GM12878 (cell line): ENCODE measurements around the gene ADAMTS16. TPM values are rescaled to one million over a fixed set of nuclear protein-coding genes. Genes with fewer than 3 reads are reported as not detected.

Experiments used
- ATAC-seq: fragments of 200-7000 bp; cut with Tn5 transposase; 3 replicates; pipeline ENCODE4 v1.9.1; 2020; ENCODE audit warnings: mild to moderate bottlenecking, moderate library complexity
- Bru-seq: library from RNA; stranded (reverse); fragments of 400-500 nt; gene quantifications from one replicate; lab custom pipeline; 2021; lab: Mats Ljungman, UMichigan
- BruChase-seq, 2 experiments: library from RNA; stranded (reverse); fragments of 400-500 nt; gene quantifications; one replicate each; lab custom pipeline; 2021; lab: Mats Ljungman, UMichigan
- BruUV-seq: library from RNA; stranded (reverse); fragments of 400-500 nt; replicated peaks from 2 replicates; lab custom pipeline; 2021; lab: Mats Ljungman, UMichigan
- CTCF ChIA-PET: fragments of 300-600 bp; sonication (Branson Sonifier 250); formaldehyde crosslinking; extraction: SDS; loops from one replicate; lab custom pipeline; 2021; ENCODE audit warnings: inconsistent platforms; lab: Yijun Ruan, JAX
- POLR2A ChIA-PET: fragments of 350-600 bp; formaldehyde crosslinking; extraction: SDS; loops from one replicate; lab custom pipeline; 2021; ENCODE audit warnings: inconsistent platforms; lab: Charles Lee
- RAD21 ChIA-PET: fragments of 300-600 bp; sonication (Branson Sonifier 250); formaldehyde crosslinking; loops from one replicate; lab custom pipeline; 2023; ENCODE audit warnings: antibody characterized with exemption; ENCODE audit not compliant: unreplicated experiment; lab: Charles Lee
- SMC1A ChIA-PET: fragments of 300-600 bp; sonication (Branson Sonifier 250); formaldehyde crosslinking; loops from one replicate; lab custom pipeline; 2023; ENCODE audit not compliant: unreplicated experiment, uncharacterized antibody; lab: Charles Lee
- DNase-seq: peaks from one replicate; pipeline ENCODE4 v3.0.0-alpha.2; 2011; ENCODE audit warnings: low read depth, low spot score
- FAIRE-seq: peaks from 3 replicates; lab custom pipeline; 2011; peaks lifted over from hg19 to GRCh38; lab: Jason Lieb, UNC
- H2AFZ ChIP-seq: 2 replicates; pipeline ENCODE4 v1.6.0; 2011; ENCODE audit warnings: low read depth, low read length, control low read depth; ENCODE audit not compliant: control insufficient read depth
- H3K27ac ChIP-seq: 2 replicates; pipeline ENCODE4 v1.5.1; 2011; ENCODE audit warnings: control low read depth; ENCODE audit not compliant: control insufficient read depth, insufficient read depth
- H3K27me3 ChIP-seq, 2 experiments: replicated peaks in 1 of 2; 2 replicates each; pipeline versions ENCODE4 v1.6.0 to v1.6.1; 2011; ENCODE audit warnings: low read length in 1 of 2; ENCODE audit not compliant: control insufficient read depth in 2 of 2, insufficient read depth in 2 of 2
- H3K36me3 ChIP-seq, 2 experiments: 2 replicates each; pipeline ENCODE4 v1.5.1; 2011; ENCODE audit warnings: low read length in 1 of 2; ENCODE audit not compliant: control insufficient read depth in 2 of 2, insufficient read depth in 2 of 2
- H3K4me1 ChIP-seq: 2 replicates; pipeline ENCODE4 v1.6.1; 2011; ENCODE audit warnings: mild to moderate bottlenecking, low read length, moderate library complexity, mixed read lengths; ENCODE audit not compliant: control insufficient read depth, insufficient read depth
- H3K4me2 ChIP-seq: 2 replicates; pipeline ENCODE4 v1.6.0; 2011; ENCODE audit warnings: control low read depth; ENCODE audit not compliant: control insufficient read depth, insufficient read depth
- H3K4me3 ChIP-seq: fragments of 200-600 bp; sonication (generic); 2 replicates; pipeline ENCODE4 v1.5.1; 2016
- H3K79me2 ChIP-seq: 2 replicates; pipeline ENCODE4 v1.6.0; 2011; ENCODE audit warnings: low read length; ENCODE audit not compliant: control insufficient read depth, insufficient read depth
- H3K9ac ChIP-seq: 2 replicates; pipeline ENCODE4 v1.8.0; 2011; ENCODE audit warnings: low read length, control low read depth, mixed read lengths; ENCODE audit not compliant: control insufficient read depth, insufficient read depth
- H3K9me3 ChIP-seq: replicated peaks from 3 replicates; pipeline ENCODE4 v1.5.1; 2011; ENCODE audit warnings: mild to moderate bottlenecking, low read length; ENCODE audit not compliant: control insufficient read depth, insufficient read depth
- H4K20me1 ChIP-seq: 2 replicates; pipeline ENCODE4 v1.6.0; 2011; ENCODE audit not compliant: control insufficient read depth, insufficient read depth
- ASH2L ChIP-seq: fragments of 300-600, 200-600 bp; sonication (generic); IDR thresholded peaks from 2 replicates; pipeline ENCODE4 v1.6.1; 2017; ENCODE audit warnings: low read depth, mild to moderate bottlenecking, borderline replicate concordance
- CREM ChIP-seq: IDR thresholded peaks from 2 replicates; pipeline ENCODE4 v1.6.1; 2014; ENCODE audit warnings: antibody characterized with exemption, low read depth
- EGR1 ChIP-seq, 2 experiments: IDR thresholded peaks; 1 replicate in 1 of 2; 2 replicates in 1 of 2; pipeline ENCODE4 v1.6.1; 2011 to 2012; ENCODE audit warnings: low read depth in 2 of 2, low read length in 2 of 2, borderline replicate concordance in 1 of 2, mild to moderate bottlenecking in 1 of 2, moderate library complexity in 1 of 2
- IRF5 ChIP-seq: fragments of 450-650 bp; IDR thresholded peaks from 2 replicates; pipeline ENCODE4 v1.6.1; 2017; ENCODE audit warnings: borderline replicate concordance
- KLF5 ChIP-seq: fragments of 450-650 bp; IDR thresholded peaks from 2 replicates; pipeline ENCODE4 v1.6.1; 2014; ENCODE audit warnings: mild to moderate bottlenecking; ENCODE audit not compliant: partially characterized antibody
- RB1 ChIP-seq: fragments of 450-650 bp; formaldehyde crosslinking; IDR thresholded peaks from 2 replicates; pipeline ENCODE4 v1.6.1; 2017; ENCODE audit warnings: mild to moderate bottlenecking, borderline replicate concordance
- SIN3A ChIP-seq: IDR thresholded peaks from 2 replicates; pipeline ENCODE4 v1.6.1; 2012; ENCODE audit warnings: low read depth, low read length, improper control_type of control experiment
- SRF ChIP-seq, 2 experiments: IDR thresholded peaks; 2 replicates each; pipeline ENCODE4 v1.6.1; 2011; ENCODE audit warnings: low read depth in 2 of 2, low read length in 2 of 2, mild to moderate bottlenecking in 1 of 2, moderate library complexity in 1 of 2
- TCF3 ChIP-seq: IDR thresholded peaks from 2 replicates; pipeline ENCODE4 v1.6.1; 2012; ENCODE audit warnings: low read depth, mild to moderate bottlenecking, low read length, borderline replicate concordance; ENCODE audit not compliant: insufficient read depth
- ZBTB11 ChIP-seq: fragments of 450-650 bp; formaldehyde crosslinking; IDR thresholded peaks from 2 replicates; pipeline ENCODE4 v1.5.0; 2022; ENCODE audit warnings: mild to moderate bottlenecking, missing genetic modification characterization
- ZNF207 ChIP-seq: fragments of 450-650 bp; IDR thresholded peaks from 2 replicates; pipeline ENCODE4 v1.6.1; 2014; ENCODE audit warnings: antibody characterized with exemption, mild to moderate bottlenecking, borderline replicate concordance
- ZNF217 ChIP-seq: fragments of 450-650 bp; IDR thresholded peaks from 2 replicates; pipeline ENCODE4 v1.6.1; 2017; ENCODE audit warnings: antibody characterized with exemption, mild to moderate bottlenecking
- ZNF384 ChIP-seq: IDR thresholded peaks from 2 replicates; pipeline ENCODE4 v1.6.1; 2012; ENCODE audit warnings: low read depth, mild to moderate bottlenecking, low read length, improper control_type of control experiment, borderline replicate concordance
- WGBS: methylation state at CpG from one replicate; pipeline ENCODE4 v1.1.6; 2016; ENCODE audit warnings: low lambda C conversion rate; ENCODE audit not compliant: insufficient replicate concordance, insufficient coverage; ENCODE audit errors: missing lambda C conversion rate; 5-methylcytosine and 5-hydroxymethylcytosine counted together
- in situ Hi-C: fragments of 300-500 bp; cut with MboI; formaldehyde crosslinking; loops from 9 replicates; pipeline ENCODE4 v1.14.3; 2018; ENCODE audit warnings: mixed read lengths
- intact Hi-C: fragments of 100-400 bp; cut with micrococcal nuclease; formaldehyde crosslinking; loops from one replicate; pipeline ENCODE4 v1.14.2; 2022; ENCODE audit not compliant: unreplicated experiment
- long read RNA-seq, 2 experiments: library from polyadenylated mRNA; unstranded; transcript quantifications; one replicate each; pipeline ENCODE4 v2.0.0, GENCODE V29; 2019 to 2020
- polyA minus RNA-seq, 3 experiments: library from RNA; depleted of rRNA, polyadenylated mRNA; stranded (reverse); fragments of >200 nt; gene quantifications; 2 replicates each; pipeline ENCODE4 v1.2.3, GENCODE V29; 2011
- polyA plus RNA-seq, 11 experiments: library from polyadenylated mRNA; depleted of rRNA in 4 of 11; unstranded in 6 of 11; stranded (reverse) in 5 of 11; fragments of >200 nt; fragmentation: Nextera tagmentation in 4 of 11; fragmentation: Illumina TruSeq in 1 of 11; extraction: Ambion mirVana in 4 of 11; extraction: Trizol in 1 of 11; gene quantifications; 1 replicate in 1 of 11; 2 replicates in 10 of 11; pipeline versions ENCODE4 v1.2.1 to v1.2.3, GENCODE V29; 2011 to 2016; ENCODE audit warnings: inconsistent platforms in 2 of 11, missing spikeins in 2 of 11, low read depth in 1 of 11
- total RNA-seq, 4 experiments: library from RNA; depleted of rRNA in 3 of 4; stranded (reverse); fragments of >200 nt in 3 of 4; fragmentation: Illumina TruSeq in 1 of 4; extraction: Trizol in 1 of 4; gene quantifications; 2 replicates each; pipeline versions ENCODE4 v1.2.1 to v1.2.3, GENCODE V29; 2013 to 2021

ADAMTS16 gene
- not detected in 2 replicates for total RNA-seq (2013; cell fraction: nucleolus; rRNA removed)
- not detected in 2 replicates for total RNA-seq (2014; rRNA removed)
- total RNA-seq (2014; rRNA removed; fragmentation: Illumina TruSeq; extraction: Trizol) = not detected in 2 replicates
- total RNA-seq (2021) = 0.08 TPM in 1 of 2 replicates, not detected in the other
- 0.24 TPM for polyA plus RNA-seq (2011; ENCODE audit: low read depth)
- polyA plus RNA-seq (2011; rRNA removed) = not detected in 2 replicates
- polyA plus RNA-seq (2011; cell fraction: cytosol; rRNA removed) = not detected in 2 replicates
- polyA plus RNA-seq (2011; cell fraction: nucleus; rRNA removed) = not detected in 2 replicates
- 0.19 and 0.42 TPM in 2 replicates for polyA plus RNA-seq (2012)
- not detected in 2 replicates for polyA plus RNA-seq (2014; fragmentation: Illumina TruSeq; extraction: Trizol)
- polyA plus RNA-seq (2014; fragmentation: Nextera tagmentation; extraction: Ambion mirVana) = not detected
- polyA plus RNA-seq (2014; rRNA removed) = 0.04 TPM in 1 of 2 replicates, not detected in the other
- not detected for polyA plus RNA-seq (2016; fragmentation: Nextera tagmentation; extraction: Ambion mirVana)
- not detected in 2 replicates for polyA minus RNA-seq (2011; rRNA and poly(A)+ RNA removed)
- not detected in 2 replicates for polyA minus RNA-seq (2011; cell fraction: cytosol; rRNA and poly(A)+ RNA removed)
- not detected in 2 replicates for polyA minus RNA-seq (2011; cell fraction: nucleus; rRNA and poly(A)+ RNA removed)
- percentile 0 among the genes with signal in this experiment for Bru-seq, nascent RNA
- BruChase-seq, experiment 1, labeled RNA remaining after a 6-hour chase = percentile 2 among the genes with signal in this experiment
- BruChase-seq, experiment 2, labeled RNA remaining after a 2-hour chase = percentile 0 among the genes with signal in this experiment
- long read RNA-seq, experiment 1 = 0 reads
- long read RNA-seq, experiment 2, partial matches to known transcripts = 0 of 1 reads
- long read RNA-seq, experiment 2, other reads (novel, unspliced or antisense) = 1 of 1 reads

- H4K20me1 ChIP-seq = no peaks in the 10 kb centered on the region
- H2AFZ ChIP-seq = no peak within 1 kb of the TSS
- no peaks in the 10 kb centered on the region for H3K79me2 ChIP-seq
- 44% methylated on average over 30 of the region's 76 CpGs for WGBS
- intact Hi-C loops = loop anchor here (2.0 kb wide), 1 partner anchor 261 kb away; no protein-coding TSS in a partner anchor
- H3K36me3 ChIP-seq = no peaks in the 10 kb centered on the region
- H3K27ac ChIP-seq = no peak within 1 kb of the TSS
- H3K9ac ChIP-seq = no peak within 1 kb of the TSS
- ChIA-PET CTCF (interaction anchor here (0.6 to 1.6 kb wide), 5 partner anchors 13 to 1395 kb away, joined by 3 to 24 read pairs (median 3); no protein-coding TSS in a partner anchor), RAD21 (interaction anchor here (2.5 kb wide), 1 partner anchor 280 kb away, joined by 11 read pairs; no protein-coding TSS in a partner anchor), SMC1A (no interaction called here), POLR2A (no interaction called here)
- no peak for DNase-seq
- H3K27me3 ChIP-seq = peaks cover 2 to 4% of the 10 kb centered on the region in 2 experiments; a peak in 2 of 4 replicates
- no TSS peak for BruUV-seq
- no peak within 1 kb of the TSS for H3K4me3 ChIP-seq
- in situ Hi-C loops = loop anchor here (5.0 kb wide), 1 partner anchor 282 kb away; the partner anchor contains the start of gene ICE1
- no peak for FAIRE-seq
- ATAC-seq = no peak
- H3K9me3 ChIP-seq = no peaks in the 10 kb centered on the region; the same call in 2 of the 3 replicates
- H3K4me2 ChIP-seq = no peak within 1 kb of the TSS
- H3K4me1 ChIP-seq = no peaks in the 10 kb centered on the region
- TF ChIP-seq IRF5 = no peak
- no peak for TF ChIP-seq CREM
- TF ChIP-seq ZNF217 = no peak
- no peak for TF ChIP-seq TCF3
- TF ChIP-seq KLF5 = no peak
- no peak for TF ChIP-seq ZNF207
- TF ChIP-seq ASH2L = no peak
- no peak for TF ChIP-seq ZBTB11
- TF ChIP-seq RB1 = no peak
- TF ChIP-seq SRF (IDR thresholded peaks at IDR 0.05; ENCODE audit: low read depth in 2 of 2, low read length in 2 of 2) = no peak
- TF ChIP-seq SIN3A = no peak
- no peak for TF ChIP-seq ZNF384
- TF ChIP-seq EGR1 (IDR thresholded peaks at IDR 0.05; ENCODE audit: borderline replicate concordance in 1 of 2, low read depth in 2 of 2, low read length in 2 of 2) = no peak
These were observed at the start of gene ADAMTS16 for GRCh38 chr5:5139777-5140478. Gene ADAMTS16 (plus strand): TSS chr5:5140330. CDS start chr5:5140468, 138 bp downstream.
